Esophagus muscularis mucosa (tissue), 4 donors: ENCODE results near the gene CACFD1. TPM values are rescaled to one million over a fixed set of nuclear protein-coding genes. Genes with fewer than 3 reads are reported as not detected.

Source experiments
- DNase-seq: peaks from one replicate; pipeline ENCODE4 v3.0.0-alpha.2; 2017; ENCODE audit errors: extremely low spot score
- H3K27ac ChIP-seq, 4 donors: fragments of 200-600 bp; sonication (generic); replicated peaks in 1 of 4; 1 replicate in 3 of 4; 2 replicates in 1 of 4; pipeline ENCODE4 v1.5.1; 2016 to 2019; ENCODE audit warnings: mild to moderate bottlenecking in 1 of 4
- H3K27me3 ChIP-seq, 4 donors: fragments of 200-600 bp; sonication (generic); one replicate each; pipeline versions ENCODE4 v1.5.1 to v1.6.0; 2016 to 2019
- H3K36me3 ChIP-seq, 4 donors: fragments of 200-600 bp; sonication (generic); one replicate each; pipeline ENCODE4 v1.5.1; 2016 to 2019
- H3K4me1 ChIP-seq, 4 donors: fragments of 200-600 bp; sonication (generic); one replicate each; pipeline ENCODE4 v1.5.1; 2016 to 2019
- H3K4me3 ChIP-seq, 4 donors: fragments of 200-600 bp; sonication (generic); 1 replicate in 2 of 4; 2 replicates in 2 of 4; pipeline ENCODE4 v1.5.1; 2016 to 2019; ENCODE audit warnings: mild to moderate bottlenecking in 4 of 4, moderate library complexity in 1 of 4
- H3K9me3 ChIP-seq, 4 donors: fragments of 200-600 bp; sonication (generic); 1 replicate in 3 of 4; 2 replicates in 1 of 4; pipeline ENCODE4 v1.5.1; 2016 to 2019
- EP300 ChIP-seq: sonication (generic); formaldehyde crosslinking; IDR thresholded peaks from one replicate; pipeline ENCODE4 v1.6.1; 2017; ENCODE audit warnings: antibody characterized with exemption
- POLR2A ChIP-seq: fragments of 450-650 bp; IDR thresholded peaks from one replicate; pipeline ENCODE4 v1.6.1; 2017; ENCODE audit warnings: antibody characterized with exemption, moderate library complexity, mild to moderate bottlenecking, low read depth
- POLR2AphosphoS5 ChIP-seq, 2 donors: sonication (generic); formaldehyde crosslinking; IDR thresholded peaks; one replicate each; pipeline ENCODE4 v1.6.1; 2017; ENCODE audit warnings: antibody characterized with exemption in 2 of 2
- WGBS: methylation state at CpG from one replicate; pipeline ENCODE4 v1.1.5; 2018; 5-methylcytosine and 5-hydroxymethylcytosine counted together
- intact Hi-C: fragments of 100-400 bp; cut with DNase I; formaldehyde crosslinking; loops from one replicate; pipeline ENCODE4 v1.15.1; 2023
- total RNA-seq, 4 donors: library from RNA; depleted of rRNA; stranded (reverse); fragments of >200 nt; gene quantifications; one replicate each; pipeline versions ENCODE4 v1.1.0 to v1.2.1, GENCODE V29; 2016
- TF ChIP-seq, protein P1 (sequence below), 3 experiments: fragments of 200-600 bp in 2 of 3; fragments of 450-650 bp in 1 of 3; sonication (generic) in 2 of 3; IDR thresholded peaks; one replicate each; pipeline ENCODE4 v1.5.1; 2017 to 2019; ENCODE audit warnings: antibody characterized with exemption in 3 of 3, mild to moderate bottlenecking in 2 of 3, moderate library complexity in 1 of 3

Gene CACFD1
- total RNA-seq, 4 donors from 2014 or later = 12.5 to 27.8 (median 19.6) TPM

DNA sequence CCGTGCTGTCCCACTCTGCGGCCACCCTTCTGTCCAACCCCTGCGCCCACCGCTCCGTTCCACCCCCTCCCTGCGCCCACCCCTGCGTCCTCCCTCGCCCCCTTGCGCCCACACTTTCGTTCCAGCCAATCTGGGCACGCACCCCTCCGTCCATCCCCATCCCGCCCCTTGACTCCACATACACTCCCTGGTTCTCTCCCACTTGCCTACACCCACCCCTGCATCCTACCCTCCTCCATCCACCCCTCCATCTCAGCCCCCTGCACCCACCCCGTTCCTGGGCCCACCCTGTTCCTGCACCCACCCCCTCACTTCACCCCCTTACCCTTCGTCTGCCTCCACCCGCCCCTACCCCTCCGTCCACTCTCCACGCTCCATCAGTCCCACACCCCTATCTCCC, 30.6 kb upstream of the CACFD1 start:
- no peak overlapping the region for H3K27ac ChIP-seq
- WGBS = 12% methylated on average over 18 of the region's 18 CpGs
- H3K36me3 ChIP-seq = peaks cover 0 to 2% (median 0%) of the 10 kb centered on the region in 4 donors
- TF ChIP-seq POLR2A = no peak
- TF ChIP-seq EP300 = no peak
- TF ChIP-seq POLR2AphosphoS5 (IDR thresholded peaks at IDR 0.05) = no peak
- TF ChIP-seq, protein P1, sequence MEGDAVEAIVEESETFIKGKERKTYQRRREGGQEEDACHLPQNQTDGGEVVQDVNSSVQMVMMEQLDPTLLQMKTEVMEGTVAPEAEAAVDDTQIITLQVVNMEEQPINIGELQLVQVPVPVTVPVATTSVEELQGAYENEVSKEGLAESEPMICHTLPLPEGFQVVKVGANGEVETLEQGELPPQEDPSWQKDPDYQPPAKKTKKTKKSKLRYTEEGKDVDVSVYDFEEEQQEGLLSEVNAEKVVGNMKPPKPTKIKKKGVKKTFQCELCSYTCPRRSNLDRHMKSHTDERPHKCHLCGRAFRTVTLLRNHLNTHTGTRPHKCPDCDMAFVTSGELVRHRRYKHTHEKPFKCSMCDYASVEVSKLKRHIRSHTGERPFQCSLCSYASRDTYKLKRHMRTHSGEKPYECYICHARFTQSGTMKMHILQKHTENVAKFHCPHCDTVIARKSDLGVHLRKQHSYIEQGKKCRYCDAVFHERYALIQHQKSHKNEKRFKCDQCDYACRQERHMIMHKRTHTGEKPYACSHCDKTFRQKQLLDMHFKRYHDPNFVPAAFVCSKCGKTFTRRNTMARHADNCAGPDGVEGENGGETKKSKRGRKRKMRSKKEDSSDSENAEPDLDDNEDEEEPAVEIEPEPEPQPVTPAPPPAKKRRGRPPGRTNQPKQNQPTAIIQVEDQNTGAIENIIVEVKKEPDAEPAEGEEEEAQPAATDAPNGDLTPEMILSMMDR (IDR thresholded peaks at IDR 0.05) = no peak
- H3K4me1 ChIP-seq = peaks cover 2 to 22% (median 18%) of the 10 kb centered on the region in 4 donors
- intact Hi-C loops = no loop called here
- H3K9me3 ChIP-seq = no peaks in the 10 kb centered on the region
- H3K4me3 ChIP-seq = peak overlapping the region in 3 of 4 donors; percentile 28 to 43 (median 35)
- DNase-seq = no peak
- H3K27me3 ChIP-seq = peaks cover 0 to 59% (median 17%) of the 10 kb centered on the region in 4 donors

DNA sequence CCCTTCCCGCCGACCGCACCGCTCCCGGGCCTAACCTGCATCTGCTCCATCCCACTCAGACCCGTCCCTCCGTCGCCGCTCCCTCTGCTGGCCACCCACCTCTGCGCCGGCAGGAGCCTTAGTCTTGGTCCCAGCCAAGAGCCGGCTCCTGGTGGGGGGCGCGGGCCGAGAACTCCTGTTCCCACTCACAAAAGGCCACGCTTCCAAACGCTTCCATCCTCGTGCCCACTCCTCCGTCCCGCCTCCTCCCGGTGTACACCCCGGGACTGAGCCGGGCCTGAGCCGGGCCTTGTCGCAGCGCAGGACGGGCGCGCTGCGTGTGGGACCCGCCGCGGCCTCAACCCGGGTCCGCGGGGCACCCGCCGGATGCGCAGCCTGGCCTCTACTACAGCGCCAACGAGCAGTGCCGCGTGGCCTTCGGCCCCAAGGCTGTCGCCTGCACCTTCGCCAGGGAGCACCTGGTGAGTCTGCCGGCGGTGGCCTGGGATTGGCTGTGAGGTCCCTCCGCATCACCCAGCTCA, 30.1 kb upstream of the CACFD1 start:
- intact Hi-C loops = no loop called here
- peaks cover 0 to 54% (median 17%) of the 10 kb centered on the region in 4 donors for H3K27me3 ChIP-seq

DNA sequence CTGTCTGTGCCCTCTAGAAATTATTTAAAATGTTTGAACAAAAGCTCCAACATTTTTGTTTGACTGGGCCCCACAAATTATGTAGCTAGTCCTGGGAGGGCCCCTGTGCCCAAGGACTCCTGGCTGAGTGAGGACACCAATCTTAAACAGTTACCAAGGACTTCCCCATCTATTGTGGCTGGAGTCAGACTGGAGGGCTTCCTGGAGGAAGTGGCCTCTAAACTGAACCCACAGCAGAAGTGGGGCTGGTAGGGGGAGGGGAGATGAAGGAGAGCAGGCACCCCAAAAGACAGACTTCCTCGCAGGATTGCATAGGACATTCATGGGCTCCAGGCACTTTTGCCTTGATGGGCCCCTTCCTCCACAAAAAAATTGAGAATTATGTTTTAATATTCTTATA, 29.5 kb upstream of the CACFD1 start:
- peaks cover 0 to 2% (median 0%) of the 10 kb centered on the region in 4 donors for H3K36me3 ChIP-seq
- H3K27me3 ChIP-seq = peaks cover 0 to 48% (median 17%) of the 10 kb centered on the region in 4 donors
- DNase-seq = no peak
- peaks cover 2 to 22% (median 18%) of the 10 kb centered on the region in 4 donors for H3K4me1 ChIP-seq
- no peaks in the 10 kb centered on the region for H3K9me3 ChIP-seq
- TF ChIP-seq EP300 = no peak
- TF ChIP-seq, protein P1 (IDR thresholded peaks at IDR 0.05) = no peak
- TF ChIP-seq POLR2AphosphoS5 (IDR thresholded peaks at IDR 0.05) = no peak
- no peak for TF ChIP-seq POLR2A
- H3K27ac ChIP-seq = no peak overlapping the region
- intact Hi-C loops = no loop called here
- 88% methylated on average over 1 of the region's 1 CpG for WGBS
- no peak overlapping the region for H3K4me3 ChIP-seq

More for the DNA sequence above, 30.1 kb upstream of the CACFD1 start:
- Histone ChIP-seq H3K4me1 (peaks cover 2 to 22% (median 18%) of the 10 kb centered on the region in 4 donors), H3K36me3 (peaks cover 0 to 2% (median 0%) of the 10 kb centered on the region in 4 donors), H3K9me3 (no peaks in the 10 kb centered on the region), H3K27ac (no peak overlapping the region), H3K4me3 (peak overlapping the region in 1 of 4 donors; percentile 43)
- no peak for TF ChIP-seq EP300
- TF ChIP-seq, protein P1 (IDR thresholded peaks at IDR 0.05) = peak in 1 of 3 experiments; percentile 37
- no peak for DNase-seq
- 24% methylated on average over 36 of the region's 49 CpGs for WGBS

DNA sequence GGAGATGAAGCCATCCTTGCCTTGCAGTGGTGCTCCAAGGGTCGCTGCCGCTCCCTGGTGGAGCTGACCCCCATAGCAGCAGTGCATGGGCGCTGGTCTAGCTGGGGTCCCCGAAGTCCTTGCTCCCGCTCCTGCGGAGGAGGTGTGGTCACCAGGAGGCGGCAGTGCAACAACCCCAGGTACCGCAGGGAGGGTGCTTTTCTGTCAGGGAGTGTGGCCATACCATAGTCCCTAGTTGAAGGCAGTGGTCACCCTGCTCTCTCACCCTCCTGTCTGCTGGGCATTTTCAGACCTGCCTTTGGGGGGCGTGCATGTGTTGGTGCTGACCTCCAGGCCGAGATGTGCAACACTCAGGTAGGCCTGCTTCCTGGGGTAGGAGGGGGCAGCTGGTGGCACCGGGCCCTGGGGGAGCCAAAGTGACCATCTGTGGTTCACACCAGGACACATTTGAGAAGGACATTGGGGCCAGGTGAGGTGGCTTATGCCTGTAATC, 26.4 kb upstream of the CACFD1 start:
- Histone ChIP-seq H3K27me3 (peaks cover 0 to 17% (median 3%) of the 10 kb centered on the region in 4 donors), H3K27ac (no peak overlapping the region), H3K36me3 (no peaks in the 10 kb centered on the region), H3K4me3 (no peak overlapping the region), H3K9me3 (no peaks in the 10 kb centered on the region), H3K4me1 (peaks cover 0 to 16% (median 14%) of the 10 kb centered on the region in 4 donors)
- WGBS = 82% methylated on average over 3 of the region's 11 CpGs
- TF ChIP-seq, protein P1 (IDR thresholded peaks at IDR 0.05) = no peak
- no peak for TF ChIP-seq POLR2A
- no peak for DNase-seq
- intact Hi-C loops = no loop called here

DNA sequence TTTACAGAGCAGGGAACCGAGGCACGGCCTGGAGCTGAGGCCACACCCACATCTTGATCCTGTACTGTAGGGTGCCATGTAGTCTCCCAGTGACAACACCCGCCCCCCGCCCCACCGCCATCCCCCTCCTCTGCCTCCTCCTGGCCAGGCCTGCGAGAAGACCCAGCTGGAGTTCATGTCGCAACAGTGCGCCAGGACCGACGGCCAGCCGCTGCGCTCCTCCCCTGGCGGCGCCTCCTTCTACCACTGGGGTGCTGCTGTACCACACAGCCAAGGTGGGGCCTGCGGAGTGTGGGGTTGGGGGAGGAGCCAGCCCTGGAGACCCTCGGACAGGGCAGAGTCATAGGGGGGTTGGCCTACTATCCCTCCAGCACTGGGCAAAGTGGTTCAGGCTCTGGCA, 23.1 kb upstream of the CACFD1 start:
- no peaks in the 10 kb centered on the region for H3K27me3 ChIP-seq
- H3K4me1 ChIP-seq = no peaks in the 10 kb centered on the region
- 65% methylated on average over 10 of the region's 16 CpGs for WGBS
- no peaks in the 10 kb centered on the region for H3K9me3 ChIP-seq
- intact Hi-C loops = no loop called here
- no peak overlapping the region for H3K4me3 ChIP-seq
- H3K36me3 ChIP-seq = no peaks in the 10 kb centered on the region
- TF ChIP-seq POLR2A = no peak
- TF ChIP-seq, protein P1 (IDR thresholded peaks at IDR 0.05) = no peak
- no peak for TF ChIP-seq POLR2AphosphoS5 (IDR thresholded peaks at IDR 0.05)
- TF ChIP-seq EP300 = no peak
- H3K27ac ChIP-seq = no peak overlapping the region
- no peak for DNase-seq
